GM12878 (cell line): Measurements from ENCODE around the gene ZNF132. TPM values are rescaled to one million over a fixed set of nuclear protein-coding genes. Genes with fewer than 3 reads are reported as not detected.

Experiments used
- ATAC-seq: fragments of 200-7000 bp; cut with Tn5 transposase; 3 replicates; pipeline ENCODE4 v1.9.1; 2020; ENCODE audit warnings: mild to moderate bottlenecking, moderate library complexity
- BruUV-seq: library from RNA; stranded (reverse); fragments of 400-500 nt; replicated peaks from 2 replicates; lab custom pipeline; 2021; lab: Mats Ljungman, UMichigan
- CTCF ChIA-PET: fragments of 300-600 bp; sonication (Branson Sonifier 250); formaldehyde crosslinking; extraction: SDS; loops from one replicate; lab custom pipeline; 2021; ENCODE audit warnings: inconsistent platforms; lab: Yijun Ruan, JAX
- POLR2A ChIA-PET: fragments of 350-600 bp; formaldehyde crosslinking; extraction: SDS; loops from one replicate; lab custom pipeline; 2021; ENCODE audit warnings: inconsistent platforms; lab: Charles Lee
- RAD21 ChIA-PET: fragments of 300-600 bp; sonication (Branson Sonifier 250); formaldehyde crosslinking; loops from one replicate; lab custom pipeline; 2023; ENCODE audit warnings: antibody characterized with exemption; ENCODE audit not compliant: unreplicated experiment; lab: Charles Lee
- SMC1A ChIA-PET: fragments of 300-600 bp; sonication (Branson Sonifier 250); formaldehyde crosslinking; loops from one replicate; lab custom pipeline; 2023; ENCODE audit not compliant: unreplicated experiment, uncharacterized antibody; lab: Charles Lee
- DNase-seq: peaks from one replicate; pipeline ENCODE4 v3.0.0-alpha.2; 2011; ENCODE audit warnings: low read depth, low spot score
- FAIRE-seq: peaks from 3 replicates; lab custom pipeline; 2011; peaks lifted over from hg19 to GRCh38; lab: Jason Lieb, UNC
- H2AFZ ChIP-seq: 2 replicates; pipeline ENCODE4 v1.6.0; 2011; ENCODE audit warnings: low read depth, low read length, control low read depth; ENCODE audit not compliant: control insufficient read depth
- H3K27ac ChIP-seq: 2 replicates; pipeline ENCODE4 v1.5.1; 2011; ENCODE audit warnings: control low read depth; ENCODE audit not compliant: control insufficient read depth, insufficient read depth
- H3K27me3 ChIP-seq, 2 experiments: replicated peaks in 1 of 2; 2 replicates each; pipeline versions ENCODE4 v1.6.0 to v1.6.1; 2011; ENCODE audit warnings: low read length in 1 of 2; ENCODE audit not compliant: control insufficient read depth in 2 of 2, insufficient read depth in 2 of 2
- H3K36me3 ChIP-seq, 2 experiments: 2 replicates each; pipeline ENCODE4 v1.5.1; 2011; ENCODE audit warnings: low read length in 1 of 2; ENCODE audit not compliant: control insufficient read depth in 2 of 2, insufficient read depth in 2 of 2
- H3K4me1 ChIP-seq: 2 replicates; pipeline ENCODE4 v1.6.1; 2011; ENCODE audit warnings: mild to moderate bottlenecking, low read length, moderate library complexity, mixed read lengths; ENCODE audit not compliant: control insufficient read depth, insufficient read depth
- H3K4me2 ChIP-seq: 2 replicates; pipeline ENCODE4 v1.6.0; 2011; ENCODE audit warnings: control low read depth; ENCODE audit not compliant: control insufficient read depth, insufficient read depth
- H3K4me3 ChIP-seq: fragments of 200-600 bp; sonication (generic); 2 replicates; pipeline ENCODE4 v1.5.1; 2016
- H3K79me2 ChIP-seq: 2 replicates; pipeline ENCODE4 v1.6.0; 2011; ENCODE audit warnings: low read length; ENCODE audit not compliant: control insufficient read depth, insufficient read depth
- H3K9ac ChIP-seq: 2 replicates; pipeline ENCODE4 v1.8.0; 2011; ENCODE audit warnings: low read length, control low read depth, mixed read lengths; ENCODE audit not compliant: control insufficient read depth, insufficient read depth
- H3K9me3 ChIP-seq: replicated peaks from 3 replicates; pipeline ENCODE4 v1.5.1; 2011; ENCODE audit warnings: mild to moderate bottlenecking, low read length; ENCODE audit not compliant: control insufficient read depth, insufficient read depth
- H4K20me1 ChIP-seq: 2 replicates; pipeline ENCODE4 v1.6.0; 2011; ENCODE audit not compliant: control insufficient read depth, insufficient read depth
- BMI1 ChIP-seq: fragments of 450-650 bp; IDR thresholded peaks from 2 replicates; pipeline ENCODE4 v1.6.1; 2016; ENCODE audit warnings: mild to moderate bottlenecking, moderate library complexity, borderline replicate concordance
- CBX5 ChIP-seq: sonication (generic); IDR thresholded peaks from 2 replicates; pipeline ENCODE4 v1.6.1; 2016; ENCODE audit warnings: low read depth, moderate library complexity, mild to moderate bottlenecking, inconsistent platforms
- PBX3 ChIP-seq: IDR thresholded peaks from 2 replicates; pipeline ENCODE4 v1.6.1; 2011; ENCODE audit warnings: mild to moderate bottlenecking, low read depth, low read length, moderate library complexity; ENCODE audit not compliant: insufficient replicate concordance
- RB1 ChIP-seq: fragments of 450-650 bp; formaldehyde crosslinking; IDR thresholded peaks from 2 replicates; pipeline ENCODE4 v1.6.1; 2017; ENCODE audit warnings: mild to moderate bottlenecking, borderline replicate concordance
- USF2 ChIP-seq: IDR thresholded peaks from 2 replicates; pipeline ENCODE4 v1.6.1; 2011; ENCODE audit warnings: low read depth, low read length, improper control_type of control experiment, borderline replicate concordance
- ZNF207 ChIP-seq: fragments of 450-650 bp; IDR thresholded peaks from 2 replicates; pipeline ENCODE4 v1.6.1; 2014; ENCODE audit warnings: antibody characterized with exemption, mild to moderate bottlenecking, borderline replicate concordance
- ZNF687 ChIP-seq: fragments of 450-650 bp; IDR thresholded peaks from 2 replicates; pipeline ENCODE4 v1.6.1; 2017; ENCODE audit warnings: mild to moderate bottlenecking, moderate library complexity
- WGBS: methylation state at CpG from one replicate; pipeline ENCODE4 v1.1.6; 2016; ENCODE audit warnings: low lambda C conversion rate; ENCODE audit not compliant: insufficient replicate concordance, insufficient coverage; ENCODE audit errors: missing lambda C conversion rate; 5-methylcytosine and 5-hydroxymethylcytosine counted together
- in situ Hi-C: fragments of 300-500 bp; cut with MboI; formaldehyde crosslinking; loops from 9 replicates; pipeline ENCODE4 v1.14.3; 2018; ENCODE audit warnings: mixed read lengths
- intact Hi-C: fragments of 100-400 bp; cut with micrococcal nuclease; formaldehyde crosslinking; loops from one replicate; pipeline ENCODE4 v1.14.2; 2022; ENCODE audit not compliant: unreplicated experiment
- polyA plus RNA-seq, 11 experiments: library from polyadenylated mRNA; depleted of rRNA in 4 of 11; unstranded in 6 of 11; stranded (reverse) in 5 of 11; fragments of >200 nt; fragmentation: Nextera tagmentation in 4 of 11; fragmentation: Illumina TruSeq in 1 of 11; extraction: Ambion mirVana in 4 of 11; extraction: Trizol in 1 of 11; gene quantifications; 1 replicate in 1 of 11; 2 replicates in 10 of 11; pipeline versions ENCODE4 v1.2.1 to v1.2.3, GENCODE V29; 2011 to 2016; ENCODE audit warnings: inconsistent platforms in 2 of 11, missing spikeins in 2 of 11, low read depth in 1 of 11
- total RNA-seq, 4 experiments: library from RNA; depleted of rRNA in 3 of 4; stranded (reverse); fragments of >200 nt in 3 of 4; fragmentation: Illumina TruSeq in 1 of 4; extraction: Trizol in 1 of 4; gene quantifications; 2 replicates each; pipeline versions ENCODE4 v1.2.1 to v1.2.3, GENCODE V29; 2013 to 2021

The ZNF132 gene
- total and polyA plus RNA-seq, 10 of the 15 experiments (the other 5 are each of a cell fraction or from before 2014, with no cell fraction given): 0.56 to 4.0 (median 2.3) TPM

DNA sequence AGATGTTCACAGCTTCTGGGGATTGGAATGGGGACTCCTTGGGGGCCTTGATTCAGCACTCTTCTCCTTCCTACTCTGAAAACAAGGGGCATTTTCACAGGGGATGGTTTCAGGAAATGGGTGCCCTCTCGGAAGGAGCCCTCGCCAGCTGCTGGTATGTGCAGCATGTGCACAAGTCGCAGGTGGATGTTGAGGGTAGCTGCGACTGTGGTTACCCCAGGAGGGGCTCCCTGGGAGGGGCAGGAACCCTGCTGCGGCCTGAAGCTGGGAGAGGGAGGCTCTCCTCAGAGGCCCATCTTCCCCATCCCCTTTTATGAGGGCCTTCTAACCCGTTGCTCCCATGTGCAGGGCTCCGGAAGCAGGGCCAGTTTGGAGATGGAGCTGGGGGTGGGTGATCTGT, 42.4 kb upstream of the ZNF132 start (continued):
- no peak for TF ChIP-seq USF2

- Histone ChIP-seq H3K4me1 (peaks cover 12% of the 10 kb centered on the region), H3K9ac (no peak overlapping the region), H3K27me3 (no peaks in the 10 kb centered on the region), H3K4me3 (no peak overlapping the region), H2AFZ (no peak overlapping the region), H3K27ac (no peak overlapping the region), H3K4me2 (no peak overlapping the region), H4K20me1 (no peaks in the 10 kb centered on the region), H3K9me3 (no peaks in the 10 kb centered on the region), H3K36me3 (no peaks in the 10 kb centered on the region; a peak in 2 of 4 replicates), H3K79me2 (no peaks in the 10 kb centered on the region; the same call in 1 of the 2 replicates)
- FAIRE-seq (no peak), ATAC-seq (no peak), DNase-seq (no peak)
- ChIA-PET SMC1A (no interaction called here), RAD21 (no interaction called here), CTCF (no interaction called here), POLR2A (interaction anchor here (0.5 kb wide), 1 partner anchor 49 kb away, joined by 3 read pairs; no protein-coding TSS in a partner anchor)
- 61% methylated on average over 2 of the region's 2 CpGs for WGBS
- BruUV-seq: no TSS peak
- intact Hi-C loops (no loop called here), in situ Hi-C loops (no loop called here)
- no peak for TF ChIP-seq RB1
- no peak for TF ChIP-seq CBX5
- no peak for TF ChIP-seq ZNF687
- TF ChIP-seq BMI1: no peak
- TF ChIP-seq ZNF207: no peak
- no peak for TF ChIP-seq PBX3
These were observed 40.9 kb upstream of the ZNF132 start for GRCh38 chr19:58480831-58481230.
